ENCODE results near the gene SAMD4A.

DNA sequence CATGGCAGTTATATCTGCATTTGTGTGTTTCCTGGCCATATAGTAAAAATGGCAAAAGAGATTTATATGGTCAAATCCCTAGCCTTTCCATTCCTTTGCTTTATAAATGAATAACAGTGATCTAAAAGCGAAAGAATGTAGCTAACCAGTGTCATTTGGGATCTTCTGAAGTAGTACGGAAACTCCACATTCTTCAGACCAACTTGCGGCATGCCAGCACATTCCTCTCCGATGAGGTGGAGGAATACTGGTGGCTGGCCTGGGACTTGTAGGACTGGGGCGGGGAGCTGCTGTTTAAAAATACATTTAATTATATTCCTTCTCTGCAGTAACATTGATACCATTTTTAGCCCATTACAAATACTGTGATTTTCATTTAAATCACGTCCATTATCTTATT lies 85.3 kb downstream of the SAMD4A start:
- TF ChIP-seq, protein P1, sequence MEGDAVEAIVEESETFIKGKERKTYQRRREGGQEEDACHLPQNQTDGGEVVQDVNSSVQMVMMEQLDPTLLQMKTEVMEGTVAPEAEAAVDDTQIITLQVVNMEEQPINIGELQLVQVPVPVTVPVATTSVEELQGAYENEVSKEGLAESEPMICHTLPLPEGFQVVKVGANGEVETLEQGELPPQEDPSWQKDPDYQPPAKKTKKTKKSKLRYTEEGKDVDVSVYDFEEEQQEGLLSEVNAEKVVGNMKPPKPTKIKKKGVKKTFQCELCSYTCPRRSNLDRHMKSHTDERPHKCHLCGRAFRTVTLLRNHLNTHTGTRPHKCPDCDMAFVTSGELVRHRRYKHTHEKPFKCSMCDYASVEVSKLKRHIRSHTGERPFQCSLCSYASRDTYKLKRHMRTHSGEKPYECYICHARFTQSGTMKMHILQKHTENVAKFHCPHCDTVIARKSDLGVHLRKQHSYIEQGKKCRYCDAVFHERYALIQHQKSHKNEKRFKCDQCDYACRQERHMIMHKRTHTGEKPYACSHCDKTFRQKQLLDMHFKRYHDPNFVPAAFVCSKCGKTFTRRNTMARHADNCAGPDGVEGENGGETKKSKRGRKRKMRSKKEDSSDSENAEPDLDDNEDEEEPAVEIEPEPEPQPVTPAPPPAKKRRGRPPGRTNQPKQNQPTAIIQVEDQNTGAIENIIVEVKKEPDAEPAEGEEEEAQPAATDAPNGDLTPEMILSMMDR (IDR thresholded peaks at IDR 0.05; ENCODE audit: insufficient read depth, low read length): no peak
- TF ChIP-seq, protein P2, sequence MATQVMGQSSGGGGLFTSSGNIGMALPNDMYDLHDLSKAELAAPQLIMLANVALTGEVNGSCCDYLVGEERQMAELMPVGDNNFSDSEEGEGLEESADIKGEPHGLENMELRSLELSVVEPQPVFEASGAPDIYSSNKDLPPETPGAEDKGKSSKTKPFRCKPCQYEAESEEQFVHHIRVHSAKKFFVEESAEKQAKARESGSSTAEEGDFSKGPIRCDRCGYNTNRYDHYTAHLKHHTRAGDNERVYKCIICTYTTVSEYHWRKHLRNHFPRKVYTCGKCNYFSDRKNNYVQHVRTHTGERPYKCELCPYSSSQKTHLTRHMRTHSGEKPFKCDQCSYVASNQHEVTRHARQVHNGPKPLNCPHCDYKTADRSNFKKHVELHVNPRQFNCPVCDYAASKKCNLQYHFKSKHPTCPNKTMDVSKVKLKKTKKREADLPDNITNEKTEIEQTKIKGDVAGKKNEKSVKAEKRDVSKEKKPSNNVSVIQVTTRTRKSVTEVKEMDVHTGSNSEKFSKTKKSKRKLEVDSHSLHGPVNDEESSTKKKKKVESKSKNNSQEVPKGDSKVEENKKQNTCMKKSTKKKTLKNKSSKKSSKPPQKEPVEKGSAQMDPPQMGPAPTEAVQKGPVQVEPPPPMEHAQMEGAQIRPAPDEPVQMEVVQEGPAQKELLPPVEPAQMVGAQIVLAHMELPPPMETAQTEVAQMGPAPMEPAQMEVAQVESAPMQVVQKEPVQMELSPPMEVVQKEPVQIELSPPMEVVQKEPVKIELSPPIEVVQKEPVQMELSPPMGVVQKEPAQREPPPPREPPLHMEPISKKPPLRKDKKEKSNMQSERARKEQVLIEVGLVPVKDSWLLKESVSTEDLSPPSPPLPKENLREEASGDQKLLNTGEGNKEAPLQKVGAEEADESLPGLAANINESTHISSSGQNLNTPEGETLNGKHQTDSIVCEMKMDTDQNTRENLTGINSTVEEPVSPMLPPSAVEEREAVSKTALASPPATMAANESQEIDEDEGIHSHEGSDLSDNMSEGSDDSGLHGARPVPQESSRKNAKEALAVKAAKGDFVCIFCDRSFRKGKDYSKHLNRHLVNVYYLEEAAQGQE (IDR thresholded peaks at IDR 0.05; ENCODE audit: insufficient replicate concordance, low read depth): no peak
- TF ChIP-seq GABPA (IDR thresholded peaks at IDR 0.05; ENCODE audit: low read depth): no peak
- TF ChIP-seq POLR2AphosphoS5 (IDR thresholded peaks at IDR 0.05; ENCODE audit: low read depth): no peak
- no peak for TF ChIP-seq SPI1 (IDR thresholded peaks at IDR 0.05; ENCODE audit: borderline replicate concordance, low read depth)

Data from HL-60 (cell line).